ENCODE measurements around the gene SRL.
"Not testable (repeated sequence)": the region's sequence is repeated elsewhere in the genome, so short reads cannot be mapped to it uniquely, and the experiment has no call there.

The SRL gene

DNA sequence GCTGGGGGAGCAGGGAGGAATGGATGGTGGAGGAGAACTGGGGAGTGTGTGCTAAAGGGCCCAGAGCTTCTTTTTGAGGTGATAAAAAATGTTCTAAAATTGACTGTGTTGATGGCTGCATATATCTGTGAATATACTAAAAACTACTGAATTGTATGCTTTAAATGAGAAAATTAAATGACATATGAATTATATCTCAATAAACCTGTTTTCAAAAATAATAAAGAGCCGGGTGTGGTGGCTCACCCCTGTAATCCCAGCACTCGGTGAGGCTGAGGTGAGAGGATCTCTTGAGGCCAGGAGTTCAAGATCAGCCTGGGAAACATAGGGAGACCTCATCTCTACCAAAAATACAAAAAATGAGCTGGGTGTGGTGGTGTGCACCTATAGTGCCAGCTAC lies 16.8 kb downstream of the SRL start:
- DNase-seq, result no peak

DNA sequence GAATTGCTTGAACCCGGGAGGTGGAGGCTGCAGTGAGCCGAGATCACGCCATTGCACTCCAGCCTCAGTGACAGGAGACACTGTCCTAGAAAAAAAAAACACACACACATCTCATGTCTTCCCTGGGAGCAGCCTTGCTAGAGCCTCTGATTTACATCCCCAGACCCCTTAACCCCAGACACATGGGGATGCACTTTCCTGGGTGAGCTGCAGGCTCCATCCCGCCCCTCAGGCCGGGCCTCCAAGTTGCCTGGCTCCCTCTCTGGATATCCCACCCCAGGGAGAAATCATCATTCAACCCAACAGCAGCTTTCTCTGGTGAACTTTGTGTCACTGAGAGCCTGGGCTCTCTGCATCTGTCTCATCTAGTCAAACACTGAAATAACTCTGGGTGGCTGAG lies 21.5 kb downstream of the SRL start:
- DNase-seq, result no peak

DNA sequence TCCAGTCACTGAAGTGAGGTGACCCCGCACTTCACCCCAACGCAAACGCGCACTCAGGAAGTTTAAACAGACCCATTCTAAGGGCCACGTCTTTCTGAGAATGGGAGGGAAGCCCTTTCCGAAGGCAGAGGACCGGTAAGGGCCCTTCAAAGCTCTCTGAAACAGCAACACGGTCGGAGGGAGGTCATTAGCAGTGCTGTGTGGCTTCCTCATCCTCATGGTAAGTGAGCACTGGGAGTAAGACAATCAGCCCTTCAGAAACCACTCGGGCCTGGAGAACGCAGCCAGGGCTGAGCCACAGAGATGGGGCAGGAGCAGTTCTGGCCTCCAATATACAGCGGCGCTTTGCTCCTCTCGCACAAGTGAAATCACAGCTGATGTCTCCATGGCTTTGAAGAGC lies 23.7 kb downstream of the SRL start:
- DNase-seq, result no peak

DNA sequence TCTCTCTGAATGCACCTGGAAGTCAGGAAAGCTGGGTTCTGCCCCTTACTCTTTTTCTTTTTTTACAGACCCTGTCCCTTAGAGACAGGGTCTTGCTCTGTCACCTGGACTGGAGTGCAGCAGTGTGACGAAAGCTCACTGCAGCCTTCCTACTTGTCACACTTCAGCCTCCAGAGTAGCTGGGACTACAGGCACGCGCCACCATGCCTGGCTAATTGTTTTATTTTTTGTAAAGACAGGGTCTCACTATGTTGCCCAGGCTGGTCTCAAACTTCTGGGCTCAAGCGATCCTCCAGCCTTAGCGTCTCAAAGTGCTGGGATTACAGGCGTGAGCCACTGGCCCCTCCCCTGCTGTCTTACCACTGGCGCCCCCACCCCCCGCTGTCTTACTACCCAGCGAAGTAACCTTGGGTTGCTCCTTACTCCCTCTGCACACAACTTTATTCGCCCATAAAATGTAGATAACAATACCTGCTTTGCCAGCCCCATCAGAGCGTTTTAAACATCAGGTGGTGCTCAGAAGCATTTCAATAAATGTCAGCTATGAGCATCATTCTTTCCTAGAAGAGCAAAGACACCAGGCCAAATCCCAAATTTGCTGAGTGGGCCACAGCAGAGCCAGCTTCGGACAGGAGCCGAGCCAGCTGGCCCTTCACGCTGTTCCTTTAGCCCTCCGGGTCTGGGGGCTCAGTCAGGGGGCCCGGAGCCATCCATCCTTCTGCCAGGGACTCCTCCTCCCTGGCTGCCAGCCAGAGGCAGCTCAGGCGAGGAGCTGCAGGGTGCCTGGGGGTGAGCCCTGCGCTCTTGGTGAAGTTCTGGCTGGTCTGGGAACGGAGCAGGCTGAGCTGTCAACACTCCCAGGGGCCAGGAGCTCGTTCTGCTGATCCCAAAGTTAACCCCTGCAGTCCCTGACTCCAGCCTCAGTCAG lies 24.4 kb downstream of the SRL start:
- DNase-seq, result no peak

DNA sequence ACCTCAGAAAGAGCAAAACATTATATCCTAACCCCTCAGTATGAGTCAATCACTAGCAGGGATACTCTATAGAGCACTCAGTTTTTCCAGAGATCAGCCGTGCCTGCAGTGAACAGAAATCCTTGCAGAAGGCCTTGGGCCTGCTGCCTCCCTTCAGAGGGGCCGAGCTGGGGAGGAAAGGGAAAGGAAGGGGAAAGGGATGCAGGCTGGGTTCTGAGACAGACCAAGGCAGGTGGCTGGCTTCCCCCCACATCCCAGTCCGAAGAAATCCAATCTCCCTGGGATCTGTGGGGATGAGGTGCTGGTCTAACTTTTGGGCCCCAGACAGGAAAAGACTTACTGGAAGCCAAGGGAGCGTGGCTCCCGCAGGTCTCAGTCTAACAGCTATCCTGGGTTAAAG lies 25.3 kb downstream of the SRL start:
- no peak for DNase-seq

DNA sequence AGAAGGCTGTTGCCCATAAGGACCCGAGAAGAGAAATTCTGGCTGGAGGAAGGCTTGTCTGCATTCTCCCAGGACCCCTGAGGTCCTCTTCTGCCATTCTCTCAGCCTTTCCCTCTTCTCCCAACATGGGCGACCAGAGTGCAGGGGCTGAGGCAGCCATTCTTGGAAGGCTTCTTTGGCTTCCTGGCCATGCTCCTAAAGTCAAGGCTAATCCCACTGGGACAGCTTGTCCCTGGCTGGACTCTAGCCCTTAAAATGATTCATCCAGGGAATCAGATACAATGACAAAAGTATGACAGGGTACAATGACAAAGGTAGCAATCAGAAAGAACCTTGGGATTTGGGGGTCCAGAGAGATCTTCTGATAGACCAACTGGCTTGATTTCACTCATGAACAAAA lies 26.8 kb downstream of the SRL start:
- no peak for DNase-seq

DNA sequence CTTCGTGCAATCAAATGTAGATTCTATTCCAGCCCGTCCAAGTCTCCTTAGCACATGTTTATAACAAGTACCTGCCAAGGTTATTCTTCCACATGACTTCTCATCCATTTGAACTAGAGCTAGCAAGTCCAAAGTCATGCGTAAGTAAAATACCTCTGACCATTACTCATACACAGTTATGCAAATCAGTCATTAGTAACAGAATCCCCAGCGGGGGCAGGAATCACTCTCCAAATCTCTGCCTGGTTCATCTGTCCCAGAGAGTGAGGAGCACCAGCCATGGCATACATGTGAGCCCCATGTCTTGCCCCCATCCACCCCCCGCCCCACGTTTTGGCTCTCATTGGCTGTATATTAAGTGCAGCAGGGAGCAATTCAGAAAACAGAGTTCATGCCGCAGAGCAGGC lies 27.7 kb downstream of the SRL start:
- no peak for DNase-seq

DNA sequence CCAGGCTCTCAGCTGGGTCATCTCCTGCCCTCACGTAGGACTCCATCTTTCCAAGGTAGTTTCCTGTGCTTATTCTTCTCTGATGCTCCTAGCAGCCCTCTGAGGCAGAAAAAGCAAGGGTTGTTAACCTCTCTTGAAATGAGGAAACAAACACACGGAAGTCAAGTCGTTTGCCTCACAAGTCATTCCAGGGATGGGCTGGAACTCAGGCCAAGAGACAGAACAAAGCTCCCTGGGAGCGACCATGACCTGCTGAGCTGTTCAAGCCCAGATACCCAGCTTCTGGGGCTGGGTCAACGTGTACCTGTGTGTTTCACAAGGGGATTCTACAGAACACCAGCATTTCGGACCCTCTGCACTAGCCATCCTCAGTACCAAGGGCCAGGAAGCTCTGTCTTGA lies 28.1 kb downstream of the SRL start:
- DNase-seq, result no peak

DNA sequence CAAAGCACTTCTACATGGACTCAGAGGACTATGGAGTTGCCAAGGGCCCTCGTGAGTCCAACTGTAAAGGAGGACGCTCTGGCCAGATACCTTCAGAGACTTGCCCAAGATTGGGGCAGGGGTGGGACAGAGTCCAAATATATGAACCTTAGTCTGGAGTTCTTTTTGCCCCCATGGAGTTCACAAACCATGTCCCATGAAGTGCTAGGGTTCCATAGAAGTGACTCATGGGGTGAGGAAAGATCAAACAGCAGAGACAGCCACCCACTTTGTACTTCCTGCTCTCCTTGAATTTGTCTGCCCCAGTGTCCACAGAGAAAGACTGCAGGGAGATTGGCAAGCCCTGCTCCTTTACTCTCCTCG lies 29.0 kb downstream of the SRL start:
- no peak for DNase-seq

DNA sequence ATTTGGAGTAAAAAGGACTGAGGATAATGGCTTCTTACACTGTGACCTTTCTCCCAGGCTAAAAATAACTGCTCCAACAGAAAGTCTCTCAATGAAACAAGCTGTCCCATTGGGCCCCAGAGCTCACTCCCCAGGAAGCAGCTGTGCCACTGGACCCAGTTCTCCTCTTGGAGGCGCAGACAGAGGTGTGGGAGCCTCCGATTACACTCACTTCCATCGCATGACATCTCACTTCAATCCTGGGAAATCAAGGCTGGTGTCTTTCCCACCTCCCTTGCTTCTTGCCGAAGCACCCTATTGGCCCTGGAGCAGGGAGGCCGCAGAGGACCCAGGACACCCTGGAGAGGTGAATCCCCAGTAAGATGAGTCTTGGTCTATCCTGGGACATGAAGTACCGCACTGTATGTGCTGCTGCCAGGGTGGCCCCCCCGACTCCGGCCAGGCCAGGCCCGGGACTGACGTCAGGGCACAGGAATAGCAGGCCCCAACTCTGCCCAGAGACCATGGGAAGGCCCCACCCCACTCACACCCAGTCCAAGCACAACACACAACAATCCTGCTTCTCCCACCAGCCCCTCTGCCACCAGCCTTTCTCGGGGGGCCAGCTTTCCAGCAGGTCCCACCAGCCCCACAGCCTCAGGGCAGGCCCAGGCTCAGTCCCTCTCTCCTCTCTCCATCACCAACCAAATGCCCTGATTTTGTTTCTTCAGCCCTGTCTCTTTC lies 29.5 kb downstream of the SRL start:
- no peak for DNase-seq

DNA sequence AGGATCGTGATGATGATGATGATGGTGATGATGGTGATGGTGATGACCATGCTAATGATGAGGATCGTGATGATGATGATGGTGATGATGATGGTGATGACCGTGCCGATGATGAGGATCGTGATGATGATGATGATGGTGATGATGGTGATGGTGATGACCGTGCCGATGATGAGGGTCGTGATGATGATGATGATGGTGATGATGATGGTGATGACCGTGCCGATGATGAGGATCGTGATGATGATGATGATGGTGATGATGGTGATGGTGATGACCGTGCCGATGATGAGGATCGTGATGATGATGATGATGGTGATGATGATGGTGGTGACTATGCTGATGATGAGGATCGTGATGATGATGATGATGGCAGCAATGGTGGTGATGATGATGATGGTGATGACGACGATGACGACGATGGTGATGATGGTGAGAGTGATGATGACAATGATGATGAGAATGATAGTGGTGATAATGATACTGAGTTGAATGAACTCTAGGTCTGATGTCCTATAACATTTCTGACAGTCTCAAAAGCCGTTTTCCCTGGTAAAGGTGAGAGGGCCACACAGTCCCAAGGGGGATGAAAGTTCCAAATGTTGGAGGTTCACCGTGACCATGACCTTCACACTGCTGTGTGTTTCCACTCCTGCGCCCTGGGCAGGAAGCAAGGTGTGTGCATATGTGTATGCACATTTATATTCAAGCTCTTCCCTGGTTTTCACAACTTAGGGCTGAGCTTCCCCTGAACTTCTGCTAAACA lies 30.3 kb downstream of the SRL start:
- not testable (repeated sequence) for DNase-seq

DNA sequence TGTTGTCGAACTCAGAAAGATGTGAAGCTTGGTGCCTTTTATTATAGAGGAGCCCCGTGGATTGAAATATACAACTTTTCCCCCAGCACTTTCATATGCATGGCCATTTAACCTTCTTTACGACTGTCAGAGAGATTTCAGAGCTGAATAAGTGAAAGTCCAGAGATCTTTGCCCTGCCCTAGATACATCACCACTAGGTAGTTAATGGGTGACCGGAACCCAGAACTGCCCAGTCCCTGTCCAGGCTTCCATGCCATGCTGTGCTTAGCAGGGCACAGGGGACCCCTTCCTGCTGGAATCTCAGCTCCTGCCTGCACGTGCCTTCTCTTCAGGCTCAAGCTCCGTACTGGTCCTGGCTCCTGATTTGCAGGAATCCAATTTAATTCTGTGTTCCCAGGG lies 32.2 kb downstream of the SRL start:
- DNase-seq, result no peak

DNA sequence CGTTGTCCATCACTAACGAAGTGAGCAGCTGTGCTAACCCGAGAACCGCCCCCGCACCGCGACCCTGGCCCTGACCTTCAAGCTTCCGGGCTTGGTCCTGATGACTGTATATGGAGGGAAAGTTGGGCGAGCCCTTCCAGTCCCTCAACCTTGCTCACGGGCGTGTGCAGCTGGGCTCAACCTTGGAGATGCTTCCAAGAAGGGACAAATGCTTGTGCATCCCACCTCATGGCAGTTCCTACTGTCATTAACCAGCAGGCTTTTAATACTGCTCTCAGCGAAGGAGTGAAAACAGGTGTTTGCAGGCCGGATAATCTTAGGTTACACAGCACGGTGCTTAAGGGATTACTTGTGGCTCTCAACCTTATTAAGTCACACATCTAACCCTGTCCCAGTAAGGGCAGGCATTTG lies 33.5 kb downstream of the SRL start:
- DNase-seq, result no peak

DNA sequence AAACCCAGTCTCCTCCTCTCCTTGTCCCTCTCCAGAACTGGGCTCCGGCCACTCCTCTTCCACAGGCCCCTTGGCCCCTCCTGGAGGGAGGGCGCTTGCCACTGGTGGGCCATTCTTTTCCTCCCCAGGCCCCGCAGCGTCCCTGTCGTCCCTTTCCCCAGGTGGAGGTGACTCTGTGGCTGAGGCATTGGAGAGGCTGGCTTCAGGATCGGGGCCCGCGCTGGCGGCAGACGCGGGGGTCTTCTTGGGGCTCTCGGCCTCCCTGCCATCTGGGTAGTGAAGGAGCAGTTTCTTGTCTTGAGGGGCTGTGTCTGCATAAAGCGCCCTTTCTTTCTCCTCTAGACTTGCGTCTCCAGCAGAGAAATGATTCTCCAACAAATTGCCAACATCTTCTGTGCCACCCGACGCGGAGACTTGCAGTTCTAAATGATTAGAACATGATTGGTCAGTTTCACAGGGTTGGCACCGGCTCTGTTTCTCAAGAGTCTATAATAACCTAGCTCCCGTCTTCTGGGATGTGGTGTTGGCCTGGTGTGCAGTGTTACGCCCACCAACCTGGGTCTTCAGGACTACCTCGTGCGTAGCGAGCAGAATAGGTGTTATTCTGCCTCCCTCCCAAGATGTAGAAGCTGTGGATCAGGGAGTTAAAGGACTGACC lies 34.1 kb downstream of the SRL start:
- no peak for DNase-seq

DNA sequence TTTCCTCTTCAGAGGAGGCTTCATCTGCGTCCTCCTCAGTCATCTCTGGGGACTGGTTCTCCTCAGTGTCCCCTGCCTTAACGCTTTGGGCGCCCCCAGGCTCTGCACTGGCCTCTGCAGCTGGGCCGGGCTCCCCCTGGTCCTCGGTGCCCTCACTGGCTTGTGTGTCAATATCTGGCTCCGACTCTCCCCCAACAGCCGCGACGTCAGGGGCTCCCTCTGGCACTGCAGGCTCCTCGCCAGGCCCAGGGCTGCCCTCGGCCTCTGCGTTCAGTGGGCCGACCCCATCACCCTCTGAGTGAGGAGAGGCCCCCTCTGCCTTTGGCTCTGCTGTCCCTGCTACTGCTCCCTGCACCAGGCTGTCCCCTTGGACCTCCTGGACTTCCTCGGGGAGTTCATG lies 34.7 kb downstream of the SRL start:
- DNase-seq, result no peak

DNA sequence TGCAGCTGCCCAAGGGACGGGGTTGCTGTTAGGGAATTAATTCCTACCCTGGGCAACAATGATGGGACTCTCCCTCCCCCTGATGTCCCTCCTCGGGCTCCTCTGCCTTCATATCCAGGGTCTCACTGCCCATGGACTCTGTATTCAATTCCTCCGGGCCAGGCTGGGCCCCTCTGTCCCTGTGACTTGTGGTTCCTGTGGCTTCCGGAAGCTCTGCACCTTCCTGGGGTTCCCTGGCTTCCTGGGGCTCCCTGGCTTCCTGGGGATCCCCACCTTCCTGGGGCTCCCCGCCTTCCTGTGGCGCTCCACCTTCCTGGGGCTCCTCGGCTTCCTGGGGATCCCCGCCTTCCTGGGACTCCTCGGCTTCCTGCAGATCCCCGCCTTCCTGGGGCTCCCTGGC lies 35.2 kb downstream of the SRL start:
- DNase-seq, result no peak

DNA sequence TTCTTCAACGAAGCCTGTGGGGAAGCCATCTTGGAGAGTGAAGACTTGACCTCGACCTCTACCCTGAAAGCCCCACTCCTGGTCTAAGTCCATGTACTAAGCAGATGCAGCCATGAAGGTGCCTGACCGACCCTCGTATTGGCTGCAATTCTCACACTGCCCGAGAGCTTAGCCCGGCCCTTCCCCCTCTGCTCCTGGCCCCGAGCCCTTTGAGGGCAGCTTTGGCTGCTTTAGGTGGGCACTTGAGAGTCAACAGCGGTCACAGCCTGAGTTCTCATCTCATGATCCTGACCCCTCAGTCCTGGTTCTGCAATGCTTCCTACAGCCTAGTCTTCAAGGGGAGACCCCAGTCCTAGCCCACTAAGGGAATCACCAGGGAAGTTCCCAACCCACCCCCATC lies 35.9 kb downstream of the SRL start:
- no peak for DNase-seq

DNA sequence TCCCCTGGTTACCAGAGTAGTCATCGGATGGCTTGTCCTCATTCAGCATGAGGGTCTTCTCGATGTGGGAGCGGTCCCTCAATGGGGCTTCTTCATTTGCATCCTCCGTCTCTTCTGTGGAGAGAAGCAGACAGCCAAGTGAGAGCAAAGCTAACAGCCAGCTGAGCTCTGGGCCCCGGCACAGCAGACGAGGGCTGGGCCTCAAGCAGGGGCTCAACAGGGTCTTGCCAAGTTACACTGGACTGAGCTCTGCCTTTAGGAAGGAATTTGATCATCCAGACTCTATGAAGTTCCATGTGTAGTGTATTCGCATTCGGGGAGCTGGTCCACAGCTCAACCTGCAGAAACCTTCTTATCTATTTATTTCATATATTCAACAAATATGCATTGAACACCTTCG lies 37.4 kb downstream of the SRL start:
- DNase-seq, result no peak

DNA sequence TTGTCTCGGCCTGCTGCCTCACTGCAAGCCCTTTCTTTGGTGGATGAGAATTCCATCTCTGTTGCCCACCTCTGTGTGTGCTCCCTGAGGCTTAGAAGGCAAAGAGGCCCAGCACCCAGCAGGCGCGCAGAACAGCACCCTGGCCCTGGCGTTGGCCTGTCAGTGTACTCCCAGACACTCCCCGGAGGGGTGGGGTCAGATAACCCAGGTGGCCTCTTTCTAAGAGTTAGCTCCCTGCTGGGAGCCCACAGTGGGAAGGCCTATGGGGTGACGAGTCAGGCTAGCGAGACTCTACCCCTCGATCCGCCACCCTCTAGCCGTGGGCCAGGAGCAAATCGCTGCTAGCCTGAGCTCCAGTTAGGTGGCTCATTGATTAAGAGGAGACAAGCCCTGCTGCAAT lies 38.1 kb downstream of the SRL start:
- no peak for DNase-seq

DNA sequence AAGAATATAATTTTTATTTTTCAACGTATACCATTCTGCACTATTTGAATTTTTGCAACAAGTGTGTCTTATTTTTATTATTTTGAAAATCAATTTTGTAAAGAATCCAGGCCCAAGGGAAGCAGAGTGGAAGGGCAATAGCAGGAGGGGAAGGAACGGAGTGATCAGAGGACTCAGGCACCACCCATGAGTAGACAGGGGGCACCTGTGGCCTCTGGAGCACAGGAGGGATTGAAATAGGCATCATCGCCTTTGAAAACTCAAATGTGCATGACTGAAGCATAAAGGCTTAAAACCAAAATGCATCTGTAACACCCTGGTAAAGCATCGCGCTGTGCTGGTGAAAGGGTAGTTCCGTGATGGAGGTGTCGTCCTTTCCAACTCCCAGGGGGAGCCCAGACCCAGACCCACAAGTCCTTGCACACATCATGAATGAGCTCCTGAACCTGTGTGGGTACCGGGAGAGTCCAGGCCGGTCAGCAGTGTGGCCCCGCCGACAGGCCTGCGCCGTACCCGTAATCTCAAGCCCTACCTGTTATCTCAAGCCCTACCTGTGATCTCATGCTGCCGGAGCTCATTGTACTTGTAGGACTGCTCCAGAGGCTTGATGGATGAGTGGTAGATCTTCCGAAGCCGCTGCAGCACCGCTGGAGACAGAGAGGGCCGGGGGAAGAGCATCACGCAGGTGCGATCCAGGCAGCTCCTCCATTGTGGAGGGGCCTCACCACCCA lies 39.1 kb downstream of the SRL start:
- no peak for DNase-seq

DNA sequence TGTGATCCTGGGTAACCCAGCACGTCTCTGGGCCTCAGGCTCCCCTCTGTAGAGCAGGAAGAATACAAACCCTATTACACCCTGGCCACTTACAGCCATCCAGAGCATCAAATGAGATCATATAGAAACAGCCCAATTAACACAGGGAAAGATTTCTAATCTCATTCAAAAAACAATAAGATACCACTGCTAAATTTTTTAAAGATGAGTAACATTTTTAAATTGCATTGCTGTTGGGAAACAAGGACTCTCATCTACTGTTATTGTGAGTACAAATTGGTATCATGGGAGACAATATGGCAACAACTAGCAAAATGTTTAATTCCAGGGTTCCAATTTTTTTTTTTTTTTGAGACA lies 41.1 kb downstream of the SRL start:
- no peak for DNase-seq

DNA sequence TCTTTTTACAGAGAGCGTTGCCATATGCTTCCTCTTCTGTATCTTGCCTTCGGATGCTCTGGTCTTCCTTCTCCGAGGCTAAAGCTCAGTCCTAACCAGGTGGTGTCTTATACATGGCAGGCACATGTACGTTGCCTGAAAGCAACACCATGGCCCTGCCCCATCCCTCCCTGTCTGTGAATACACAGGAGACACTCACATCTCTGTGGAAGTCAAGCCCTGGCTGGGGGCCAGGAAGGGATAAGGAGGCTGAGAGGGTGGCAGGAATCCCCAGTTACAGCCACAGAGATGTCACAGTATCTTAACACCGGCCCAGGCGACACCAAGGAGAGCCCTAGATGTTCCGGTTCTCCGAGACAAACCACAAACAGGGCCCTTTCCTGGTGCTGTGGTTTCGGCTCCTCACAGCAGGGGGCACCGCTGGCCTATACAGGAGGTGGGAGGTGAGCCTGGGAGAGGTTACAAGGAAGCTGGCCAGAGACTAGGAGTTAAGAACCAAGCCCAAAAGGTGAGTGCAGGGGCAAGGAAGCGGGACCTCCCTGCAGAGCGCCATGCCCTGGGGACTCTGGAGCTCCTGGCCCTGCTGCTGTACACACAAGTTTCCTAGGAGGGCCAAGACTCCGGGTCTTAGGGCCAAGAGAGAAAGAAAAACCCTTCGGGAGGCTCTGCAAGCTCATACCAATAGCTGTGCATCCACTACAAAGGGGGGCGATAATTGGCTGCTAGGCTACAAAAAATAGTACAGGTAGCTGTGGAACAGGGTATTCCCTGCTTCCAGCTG lies 41.7 kb downstream of the SRL start:
- peak; percentile 36 to 39 for DNase-seq
